Measurements from ENCODE around the gene DUSP22.

DUSP22 gene

GRCh38 chr6:318243-318890, 26.1 kb downstream of the DUSP22 start:
- TF ChIP-seq FOXP2 (optimal IDR thresholded peaks at IDR 0.05; ENCODE audit: borderline replicate concordance, extremely low read depth, extremely low read length, insufficient read depth): no peak
- no peak for TF ChIP-seq TAF1 (IDR thresholded peaks at IDR 0.05; ENCODE audit: borderline replicate concordance, insufficient read depth, low read length)
- TF ChIP-seq POLR2AphosphoS5 (IDR thresholded peaks at IDR 0.05; ENCODE audit: low read depth, low read length): no peak
- no peak for TF ChIP-seq REST (IDR thresholded peaks at IDR 0.05; ENCODE audit: insufficient read depth in 1 of 2, low read depth in 2 of 2, low read length in 2 of 2)
- TF ChIP-seq SIN3A (IDR thresholded peaks at IDR 0.05; ENCODE audit: borderline replicate concordance, insufficient read depth, low read length): no peak

GRCh38 chr6:319177-320131, 27.2 kb downstream of the DUSP22 start:
- TF ChIP-seq FOXP2 (optimal IDR thresholded peaks at IDR 0.05; ENCODE audit: borderline replicate concordance, extremely low read depth, extremely low read length, insufficient read depth) (no peak), TAF1 (IDR thresholded peaks at IDR 0.05; ENCODE audit: borderline replicate concordance, insufficient read depth, low read length) (no peak)

- TF ChIP-seq TAF1 (IDR thresholded peaks at IDR 0.05; ENCODE audit: borderline replicate concordance, insufficient read depth, low read length): no peak
- no peak for TF ChIP-seq REST (IDR thresholded peaks at IDR 0.05; ENCODE audit: insufficient read depth in 1 of 2, low read depth in 2 of 2, low read length in 2 of 2)
- TF ChIP-seq SIN3A (IDR thresholded peaks at IDR 0.05; ENCODE audit: borderline replicate concordance, insufficient read depth, low read length): no peak
- no peak for TF ChIP-seq FOXP2 (optimal IDR thresholded peaks at IDR 0.05; ENCODE audit: borderline replicate concordance, extremely low read depth, extremely low read length, insufficient read depth)
- no peak for TF ChIP-seq POLR2AphosphoS5 (IDR thresholded peaks at IDR 0.05; ENCODE audit: low read depth, low read length)
Measured at GRCh38 chr6:320351-321157, 28.3 kb downstream of the DUSP22 start.

GRCh38 chr6:321158-321438, 28.8 kb downstream of the DUSP22 start:
- TF ChIP-seq FOXP2 (optimal IDR thresholded peaks at IDR 0.05; ENCODE audit: borderline replicate concordance, extremely low read depth, extremely low read length, insufficient read depth) (no peak), REST (IDR thresholded peaks at IDR 0.05; ENCODE audit: insufficient read depth in 1 of 2, low read depth in 2 of 2, low read length in 2 of 2) (no peak), TAF1 (IDR thresholded peaks at IDR 0.05; ENCODE audit: borderline replicate concordance, insufficient read depth, low read length) (no peak), POLR2AphosphoS5 (IDR thresholded peaks at IDR 0.05; ENCODE audit: low read depth, low read length) (no peak), SIN3A (IDR thresholded peaks at IDR 0.05; ENCODE audit: borderline replicate concordance, insufficient read depth, low read length) (no peak)

GRCh38 chr6:321536-322258, 29.4 kb downstream of the DUSP22 start:
- TF ChIP-seq REST (IDR thresholded peaks at IDR 0.05; ENCODE audit: insufficient read depth in 1 of 2, low read depth in 2 of 2, low read length in 2 of 2) (no peak), TAF1 (IDR thresholded peaks at IDR 0.05; ENCODE audit: borderline replicate concordance, insufficient read depth, low read length) (no peak), FOXP2 (optimal IDR thresholded peaks at IDR 0.05; ENCODE audit: borderline replicate concordance, extremely low read depth, extremely low read length, insufficient read depth) (no peak), POLR2AphosphoS5 (IDR thresholded peaks at IDR 0.05; ENCODE audit: low read depth, low read length) (no peak), SIN3A (IDR thresholded peaks at IDR 0.05; ENCODE audit: borderline replicate concordance, insufficient read depth, low read length) (no peak)

All from PFSK-1 (cell line).